Sigmoid colon (tissue), 4 donors: ENCODE data around the gene ARG2.
"Not testable (repeated sequence)": the region's sequence is repeated elsewhere in the genome, so short reads cannot be mapped to it uniquely, and the experiment has no call there.

Experiments used
- EP300 ChIP-seq, 4 donors: sonication (generic); formaldehyde crosslinking; IDR thresholded peaks; one replicate each; pipeline ENCODE4 v1.6.1; 2017; ENCODE audit warnings: antibody characterized with exemption in 4 of 4
- POLR2A ChIP-seq, 2 donors: fragments of 450-650 bp; IDR thresholded peaks; one replicate each; pipeline ENCODE4 v1.6.1; 2016; ENCODE audit warnings: antibody characterized with exemption in 2 of 2, mild to moderate bottlenecking in 2 of 2, moderate library complexity in 2 of 2
- TF ChIP-seq, protein P1 (sequence below), 4 experiments: fragments of 450-650 bp in 3 of 4; fragments of 200-600 bp in 1 of 4; IDR thresholded peaks; one replicate each; pipeline ENCODE4 v1.5.1; 2016 to 2019; ENCODE audit warnings: antibody characterized with exemption in 4 of 4, mild to moderate bottlenecking in 3 of 4, moderate library complexity in 2 of 4

DNA sequence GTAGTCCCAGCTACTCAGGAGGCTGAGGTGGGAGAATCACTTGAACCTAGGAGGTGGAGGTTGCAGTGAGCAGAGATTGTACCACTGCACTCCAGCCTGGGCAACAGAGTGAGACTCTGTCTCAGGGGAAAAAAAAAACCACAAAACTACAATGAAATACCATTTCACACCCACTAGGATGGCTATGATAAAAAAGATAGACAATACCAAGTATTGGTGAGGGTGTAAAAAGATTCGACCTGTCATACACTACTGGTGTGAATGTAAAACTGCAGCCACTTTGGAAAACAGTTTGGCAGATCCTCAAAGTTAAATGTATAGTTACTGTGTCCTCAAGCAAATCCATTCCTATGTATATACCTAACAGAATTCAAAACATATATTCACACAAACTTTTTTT lies 6.4 kb downstream of the ARG2 start:
- TF ChIP-seq, protein P1, sequence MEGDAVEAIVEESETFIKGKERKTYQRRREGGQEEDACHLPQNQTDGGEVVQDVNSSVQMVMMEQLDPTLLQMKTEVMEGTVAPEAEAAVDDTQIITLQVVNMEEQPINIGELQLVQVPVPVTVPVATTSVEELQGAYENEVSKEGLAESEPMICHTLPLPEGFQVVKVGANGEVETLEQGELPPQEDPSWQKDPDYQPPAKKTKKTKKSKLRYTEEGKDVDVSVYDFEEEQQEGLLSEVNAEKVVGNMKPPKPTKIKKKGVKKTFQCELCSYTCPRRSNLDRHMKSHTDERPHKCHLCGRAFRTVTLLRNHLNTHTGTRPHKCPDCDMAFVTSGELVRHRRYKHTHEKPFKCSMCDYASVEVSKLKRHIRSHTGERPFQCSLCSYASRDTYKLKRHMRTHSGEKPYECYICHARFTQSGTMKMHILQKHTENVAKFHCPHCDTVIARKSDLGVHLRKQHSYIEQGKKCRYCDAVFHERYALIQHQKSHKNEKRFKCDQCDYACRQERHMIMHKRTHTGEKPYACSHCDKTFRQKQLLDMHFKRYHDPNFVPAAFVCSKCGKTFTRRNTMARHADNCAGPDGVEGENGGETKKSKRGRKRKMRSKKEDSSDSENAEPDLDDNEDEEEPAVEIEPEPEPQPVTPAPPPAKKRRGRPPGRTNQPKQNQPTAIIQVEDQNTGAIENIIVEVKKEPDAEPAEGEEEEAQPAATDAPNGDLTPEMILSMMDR (IDR thresholded peaks at IDR 0.05), result not testable (repeated sequence)
- TF ChIP-seq EP300, POLR2A (IDR thresholded peaks at IDR 0.05): not testable (repeated sequence)
